GM23338 (cell line): ENCODE data around the gene ZNF641. TPM values are rescaled to one million over a fixed set of nuclear protein-coding genes. Genes with fewer than 3 reads are reported as not detected.

ENCODE experiments used
- CREB1 ChIP-seq: fragments of 250-450 bp; sonication (Bioruptor Pico); IDR thresholded peaks from 2 replicates; pipeline ENCODE4 v1.5.0; 2020; ENCODE audit warnings: low read depth, mild to moderate bottlenecking, moderate library complexity
- ETS1 ChIP-seq: IDR thresholded peaks from 2 replicates; pipeline ENCODE4 v1.6.1; 2016; ENCODE audit warnings: antibody characterized with exemption
- EZH2 ChIP-seq: fragments of 200-600 bp; sonication (generic); IDR thresholded peaks from one replicate; pipeline ENCODE4 v1.8.0; 2017; ENCODE audit warnings: antibody characterized with exemption, mild to moderate bottlenecking, low read depth; ENCODE audit not compliant: unreplicated experiment
- EZH2phosphoT487 ChIP-seq: fragments of 200-600 bp; sonication (generic); IDR thresholded peaks from one replicate; pipeline ENCODE4 v1.8.1; 2018; ENCODE audit warnings: antibody characterized with exemption; ENCODE audit not compliant: unreplicated experiment
- JUNB ChIP-seq: IDR thresholded peaks from one replicate; pipeline ENCODE4 v1.6.1; 2016; ENCODE audit warnings: antibody characterized with exemption; ENCODE audit not compliant: unreplicated experiment
- NANOG ChIP-seq: IDR thresholded peaks from 2 replicates; pipeline ENCODE4 v1.6.1; 2016; ENCODE audit warnings: antibody characterized with exemption, borderline replicate concordance
- POLR2AphosphoS5 ChIP-seq: IDR thresholded peaks from 2 replicates; pipeline ENCODE4 v1.6.1; 2016; ENCODE audit warnings: antibody characterized with exemption, low read depth
- REST ChIP-seq: IDR thresholded peaks from one replicate; pipeline ENCODE4 v1.6.1; 2018; ENCODE audit warnings: antibody characterized with exemption; ENCODE audit not compliant: unreplicated experiment
- STAT1 ChIP-seq: IDR thresholded peaks from one replicate; pipeline ENCODE4 v1.6.1; 2016; ENCODE audit warnings: antibody characterized with exemption; ENCODE audit not compliant: unreplicated experiment
- ZNF114 ChIP-seq: fragments of 250-450 bp; sonication (Bioruptor Pico); IDR thresholded peaks from 2 replicates; pipeline ENCODE4 v1.5.0; 2020; ENCODE audit warnings: mild to moderate bottlenecking, moderate library complexity
- ZNF331 ChIP-seq: fragments of 250-450 bp; sonication (Bioruptor Pico); IDR thresholded peaks from 2 replicates; pipeline ENCODE4 v1.5.0; 2020; ENCODE audit warnings: low read depth, mild to moderate bottlenecking, moderate library complexity
- ZNF462 ChIP-seq: fragments of 250-450 bp; sonication (Bioruptor Pico); IDR thresholded peaks from 2 replicates; pipeline ENCODE4 v1.5.0; 2020; ENCODE audit warnings: mild to moderate bottlenecking, moderate library complexity
- polyA plus RNA-seq: library from polyadenylated mRNA; unstranded; fragments of >200 nt; fragmentation: Nextera tagmentation; extraction: Ambion mirVana; gene quantifications from 2 replicates; pipeline ENCODE4 v1.2.1, GENCODE V29; 2016
- total RNA-seq: library from RNA; depleted of rRNA; stranded (reverse); fragments of >200 nt; shearing (Covaris generic); gene quantifications from 2 replicates; pipeline ENCODE4 v1.2.3, GENCODE V29; 2014

ZNF641 gene
- total and polyA plus RNA-seq, 2 experiments from 2014 or later, result 1.4 to 7.2 TPM

- TF ChIP-seq ZNF462 (CRISPR knock-in tag) (no peak), EZH2 (no peak), NANOG (no peak), ZNF331 (CRISPR knock-in tag) (no peak), REST (no peak), ZNF114 (CRISPR knock-in tag) (no peak), STAT1 (no peak), CREB1 (no peak), ETS1 (no peak), EZH2phosphoT487 (no peak), POLR2AphosphoS5 (no peak), JUNB (no peak)
Observed at GRCh38 chr12:48340943-48341342, 9.8 kb downstream of the ZNF641 start (continued).
